Erythroblast (primary cell): ENCODE data around the gene CD300LD.
"Not testable (repeated sequence)": the region's sequence is repeated elsewhere in the genome, so short reads cannot be mapped to it uniquely, and the experiment has no call there.

Source experiments
- DNase-seq, 2 experiments: peaks; one replicate each; lab custom pipeline; 2025; lab: John Stamatoyannopoulos, UW
- GATA1 ChIP-seq: IDR thresholded peaks from 2 replicates; pipeline ENCODE4 v1.6.1; 2011; ENCODE audit warnings: low read depth, mild to moderate bottlenecking, control low read depth, low read length, moderate library complexity
- POLR2A ChIP-seq: IDR thresholded peaks from 2 replicates; pipeline ENCODE4 v1.6.1; 2011; ENCODE audit warnings: mild to moderate bottlenecking, low read length

Gene CD300LD

GRCh38 chr17:74571621-74572270 is 20.3 kb downstream of the CD300LD start:
- DNase-seq = no peak
- no peak for TF ChIP-seq GATA1
- TF ChIP-seq POLR2A = no peak

DNA sequence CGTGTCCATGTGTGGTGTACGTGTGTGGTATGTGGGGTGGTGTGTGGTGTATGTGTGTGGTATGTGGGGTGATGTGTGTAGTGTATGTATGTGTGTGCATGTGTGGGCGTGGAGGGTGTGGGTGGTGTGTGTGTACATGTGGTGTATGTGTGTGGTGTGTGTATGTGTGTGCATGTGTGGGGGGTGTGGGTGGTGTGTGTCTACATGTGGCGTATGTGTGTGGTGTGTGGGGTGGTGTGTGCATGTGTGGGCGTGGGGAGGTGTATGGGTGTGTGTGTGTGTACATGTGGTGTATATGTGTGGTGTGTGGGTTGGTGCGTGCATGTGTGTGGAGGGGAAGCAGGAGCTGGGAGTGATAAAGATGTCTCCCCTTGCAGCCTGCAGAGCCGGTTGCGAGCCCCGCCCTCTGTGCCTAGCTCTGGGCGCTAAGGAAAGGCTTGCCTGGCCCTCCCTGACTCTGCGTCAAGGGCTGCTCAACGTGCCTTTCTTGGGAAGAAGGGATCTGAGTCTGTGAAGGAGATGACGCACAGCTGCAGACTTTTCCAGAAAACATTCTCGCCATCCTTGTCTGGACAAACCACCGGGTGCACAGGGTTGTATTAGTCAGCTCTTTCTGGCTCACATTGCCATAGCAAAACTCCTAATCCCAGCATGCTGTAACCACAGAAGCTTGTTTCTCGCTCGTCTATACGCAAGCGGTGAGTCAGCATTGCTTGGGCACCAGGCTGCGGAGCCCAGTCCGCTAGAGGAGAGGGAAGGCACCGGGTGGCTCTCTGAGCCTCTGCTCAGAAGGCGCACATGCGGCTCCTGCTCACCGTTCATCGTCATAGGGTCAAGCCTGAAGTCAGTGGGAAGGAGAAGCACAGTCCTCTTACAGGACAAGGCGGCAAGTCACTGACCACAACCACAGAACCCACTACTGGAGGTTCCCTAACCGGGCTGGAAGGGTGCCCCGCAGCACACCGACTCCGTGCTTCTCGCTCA is 22.8 kb downstream of the CD300LD start:
- no peak for TF ChIP-seq GATA1
- TF ChIP-seq POLR2A = no peak
- DNase-seq = peak; percentile 21 to 26

DNA sequence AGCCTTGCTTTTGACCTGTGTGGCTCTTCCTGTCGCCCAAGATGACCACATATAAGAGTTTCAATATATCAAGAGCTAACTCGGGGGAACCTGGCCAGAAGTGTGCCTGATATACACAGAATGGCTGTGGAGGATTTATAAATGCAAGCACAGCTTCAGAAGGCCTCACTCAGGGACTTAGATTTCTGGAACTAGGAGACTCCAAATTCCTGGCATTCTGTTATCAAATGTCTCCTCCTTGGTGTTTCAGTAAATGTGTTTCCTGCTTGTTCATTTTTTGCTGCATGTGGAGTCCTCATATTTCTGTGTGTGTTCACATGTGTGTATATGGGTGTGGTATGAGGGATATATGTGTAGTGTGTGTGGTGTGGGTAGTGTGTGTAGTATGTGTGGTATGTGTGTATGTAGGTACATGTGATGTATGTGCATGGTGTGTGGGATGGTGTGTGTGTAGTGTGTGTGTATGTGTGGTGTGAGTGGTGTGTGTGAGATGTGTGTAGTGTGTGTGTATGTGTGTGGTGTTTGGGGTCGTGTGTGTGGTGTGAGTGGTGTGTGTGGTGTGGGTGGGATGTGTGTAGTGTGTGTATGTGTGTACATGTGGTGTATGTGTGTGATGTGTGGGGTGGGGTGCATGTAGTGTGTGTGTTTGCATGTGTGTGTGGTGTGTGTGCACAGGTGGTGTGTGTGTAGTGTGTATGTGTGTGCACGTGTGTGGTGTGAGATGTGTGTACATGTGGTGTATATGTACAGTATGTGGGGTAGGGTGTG is 23.8 kb downstream of the CD300LD start:
- TF ChIP-seq GATA1 (no peak), POLR2A (no peak)
- no peak for DNase-seq

DNA sequence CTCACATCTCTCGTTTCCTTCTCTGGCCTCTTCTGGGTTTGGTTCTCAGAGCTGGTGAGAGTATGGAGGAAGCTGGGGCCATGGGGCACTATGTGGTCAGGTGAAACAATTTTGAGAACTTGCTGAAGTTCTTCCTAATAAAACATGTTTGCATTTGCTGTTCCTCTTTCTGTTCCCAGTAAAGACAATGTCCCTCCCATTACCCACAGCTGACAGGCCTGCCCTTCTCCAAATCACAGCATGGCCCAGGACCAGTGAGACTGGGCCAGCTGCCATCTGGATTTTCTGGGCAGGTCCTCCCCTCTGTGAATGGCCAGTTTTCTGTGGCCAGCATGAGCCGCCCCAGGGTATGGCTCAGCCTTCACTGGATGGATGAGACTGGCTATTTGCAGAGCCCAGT is 24.7 kb downstream of the CD300LD start, which contains the start of gene CD300H:
Gene CD300H, minus strand, starts transcription at position 113 of the 400 bp plus-strand sequence.
- DNase-seq = no peak
- TF ChIP-seq GATA1 (no peak), POLR2A (no peak)

GRCh38 chr17:74566132-74566753 is 25.8 kb downstream of the CD300LD start:
- peak; percentile 28 to 53 for DNase-seq
- TF ChIP-seq GATA1 (no peak), POLR2A (no peak)

DNA sequence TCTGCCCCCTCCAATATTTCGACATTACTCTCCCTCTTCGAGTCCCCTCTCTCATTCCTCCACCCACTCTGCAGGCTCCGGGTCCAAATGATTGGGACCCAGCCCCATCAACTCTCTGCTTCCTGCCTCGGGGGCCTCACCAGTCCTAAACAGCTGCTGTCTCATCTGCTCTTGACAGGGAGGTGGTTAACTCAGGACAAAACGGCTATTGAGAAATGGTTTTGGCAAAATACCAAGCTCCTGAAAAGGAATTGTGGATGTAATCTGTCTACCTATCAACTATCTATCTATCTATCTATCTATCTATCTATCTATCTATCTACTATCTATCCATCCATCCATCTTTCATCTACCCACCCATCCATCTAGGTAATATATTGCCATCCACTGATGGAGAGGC is 27.0 kb downstream of the CD300LD start:
- TF ChIP-seq POLR2A (no peak), GATA1 (no peak)
- no peak for DNase-seq

DNA sequence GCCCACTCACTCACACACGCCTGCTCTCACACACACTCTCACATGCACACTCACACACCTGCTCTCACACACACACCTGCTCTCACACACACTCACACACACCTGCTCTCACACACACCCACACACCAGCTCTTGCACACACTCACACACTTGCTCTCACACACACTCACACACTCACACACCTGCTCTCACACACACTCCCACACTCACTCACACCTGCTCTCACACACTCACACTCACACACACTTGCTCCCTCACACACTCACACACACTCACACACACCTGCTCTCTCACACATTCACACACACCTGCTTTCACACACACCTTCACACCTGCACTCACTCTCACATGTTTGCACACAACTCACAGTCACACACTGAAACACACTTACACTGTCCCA is 28.7 kb downstream of the CD300LD start:
- TF ChIP-seq POLR2A (no peak), GATA1 (no peak)
- DNase-seq = no peak

DNA sequence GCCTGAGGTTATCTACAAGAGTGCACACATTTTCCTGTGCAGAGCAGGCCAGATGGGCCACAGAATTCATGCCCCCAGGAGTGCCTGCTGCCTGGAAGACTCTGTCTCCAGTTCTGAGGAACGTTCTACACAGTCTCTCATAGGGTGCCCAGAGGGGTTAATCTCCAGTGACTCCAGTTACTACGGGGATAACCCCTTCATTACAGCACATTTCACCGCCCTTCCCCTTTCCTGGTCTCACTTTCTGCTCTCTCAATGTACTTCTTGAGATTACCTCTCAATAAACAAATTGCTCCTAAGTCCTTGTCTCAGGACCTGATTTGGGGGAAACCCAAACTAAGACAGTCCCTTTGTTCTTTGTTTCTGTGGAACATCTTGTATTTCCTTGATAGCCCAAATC is 30.5 kb downstream of the CD300LD start:
- TF ChIP-seq POLR2A (no peak), GATA1 (no peak)

GRCh38 chr17:74558882-74559519 is 33.1 kb downstream of the CD300LD start:
- TF ChIP-seq POLR2A (no peak), GATA1 (no peak)
- no peak for DNase-seq

More for the DNA sequence above, 30.5 kb downstream of the CD300LD start:
- no peak for DNase-seq

GRCh38 chr17:74558402-74558801 is 33.7 kb downstream of the CD300LD start:
- not testable (repeated sequence) for DNase-seq

DNA sequence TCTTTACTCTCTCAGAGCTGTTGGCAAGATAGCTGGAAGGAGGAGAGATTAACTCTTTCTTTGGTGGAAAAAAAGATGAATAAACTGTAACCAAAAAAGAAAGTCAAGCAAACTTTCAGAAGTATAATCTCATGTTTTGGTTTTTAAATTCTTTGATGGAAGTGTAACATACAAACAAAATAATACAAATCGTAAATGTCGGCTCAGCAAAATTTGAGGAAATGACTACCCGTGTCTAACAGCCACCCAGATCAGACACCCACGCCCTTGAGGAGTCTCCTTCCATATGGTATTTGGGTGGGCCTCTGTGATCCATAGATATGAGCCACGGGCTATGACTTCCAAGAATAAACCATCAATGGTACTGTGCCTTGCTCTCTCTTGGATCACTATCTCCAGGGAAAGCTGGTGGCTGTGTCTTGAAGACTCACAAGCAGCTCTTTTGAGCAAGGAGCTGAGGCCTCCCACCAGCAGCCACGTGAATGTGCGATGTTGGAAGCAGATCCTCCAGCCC is 36.6 kb downstream of the CD300LD start:
- no peak for DNase-seq
- TF ChIP-seq GATA1 = no peak

DNA sequence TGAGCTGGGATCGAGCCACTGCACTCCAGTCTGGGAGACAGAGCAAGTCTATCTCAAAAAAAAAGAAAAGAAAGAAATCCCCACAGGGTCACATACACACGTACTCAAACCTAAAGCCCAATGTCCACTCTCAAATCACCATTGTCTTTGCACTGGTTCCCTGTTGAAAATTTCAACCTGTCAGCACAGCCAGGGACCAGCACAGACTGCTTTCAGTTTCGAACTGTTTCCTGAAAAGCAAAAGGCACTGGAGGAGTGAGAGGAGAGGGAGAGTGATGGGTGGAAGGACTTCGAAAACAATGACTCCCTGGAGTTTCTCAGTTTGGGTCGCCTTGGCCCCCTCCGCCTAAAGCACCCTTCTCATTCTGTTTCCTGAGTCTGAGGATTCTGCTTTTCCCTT is 37.2 kb downstream of the CD300LD start:
- TF ChIP-seq GATA1 (no peak), POLR2A (no peak)
- DNase-seq = no peak

DNA sequence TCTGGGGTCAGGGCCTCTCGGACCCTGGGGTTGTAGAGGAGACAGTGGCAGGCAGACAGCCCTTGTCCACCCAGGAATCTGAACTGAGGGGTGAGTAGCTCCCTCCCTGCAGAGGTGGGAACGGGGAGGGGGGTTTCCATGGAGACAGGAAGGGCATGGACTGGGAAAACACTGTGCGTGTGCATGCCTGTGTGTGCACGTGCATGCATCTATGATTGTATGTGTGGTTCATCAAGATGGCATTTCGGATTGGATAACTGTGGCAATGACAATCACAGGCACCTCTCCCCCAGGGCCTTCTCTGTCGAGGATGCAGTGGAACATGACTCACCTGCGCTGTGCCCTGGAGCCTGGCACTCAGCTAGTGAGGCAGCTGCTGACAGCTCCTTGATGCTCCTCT is 40.0 kb downstream of the CD300LD start:
- no peak for DNase-seq
- TF ChIP-seq POLR2A = no peak
- no peak for TF ChIP-seq GATA1
